Measurements from ENCODE around the gene LIMCH1.
"Not testable (repeated sequence)": the region's sequence is repeated elsewhere in the genome, so short reads cannot be mapped to it uniquely, and the experiment has no call there.

Gene LIMCH1

DNA sequence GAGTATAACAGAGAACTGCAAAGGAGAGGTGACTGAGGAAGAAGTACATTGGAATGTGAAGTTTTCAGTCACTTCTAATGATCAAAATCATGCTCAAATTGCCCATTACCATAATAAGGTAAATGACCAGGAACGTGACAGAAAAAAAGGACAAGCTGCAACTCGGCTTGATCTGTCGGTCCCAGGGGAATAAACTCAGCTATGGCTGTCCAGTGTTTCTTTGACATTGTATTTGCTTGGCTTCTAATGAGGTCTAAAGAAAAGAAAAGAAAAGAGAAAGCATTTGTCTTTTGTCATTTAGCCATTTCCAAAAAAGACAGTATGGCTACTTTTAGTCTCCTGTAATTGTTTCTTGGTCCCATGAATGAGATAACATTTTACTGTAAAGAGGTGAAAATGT, 185.3 kb downstream of the LIMCH1 start:
- no peak for DNase-seq (ENCODE audit: low spot score)

DNA sequence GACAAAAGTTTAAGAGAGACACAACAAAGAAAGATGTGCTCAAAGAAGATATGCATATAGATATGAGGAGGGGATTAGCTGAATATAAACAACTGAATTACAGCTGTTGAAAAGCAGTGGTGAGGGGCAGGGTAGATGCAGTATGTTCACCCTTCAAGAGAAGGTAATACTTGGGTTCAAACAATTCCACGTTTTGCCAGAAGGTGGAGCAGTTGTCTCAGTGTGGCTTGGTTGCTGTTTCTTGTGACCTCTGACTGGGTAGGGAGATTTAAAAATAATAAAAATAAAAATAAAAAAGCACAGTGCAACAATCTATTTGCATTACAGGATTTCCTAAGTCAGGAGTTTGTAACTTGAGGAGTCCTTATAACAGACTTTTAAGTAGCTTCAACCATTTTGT, 187.3 kb downstream of the LIMCH1 start:
- no peak for DNase-seq (ENCODE audit: low spot score)

DNA sequence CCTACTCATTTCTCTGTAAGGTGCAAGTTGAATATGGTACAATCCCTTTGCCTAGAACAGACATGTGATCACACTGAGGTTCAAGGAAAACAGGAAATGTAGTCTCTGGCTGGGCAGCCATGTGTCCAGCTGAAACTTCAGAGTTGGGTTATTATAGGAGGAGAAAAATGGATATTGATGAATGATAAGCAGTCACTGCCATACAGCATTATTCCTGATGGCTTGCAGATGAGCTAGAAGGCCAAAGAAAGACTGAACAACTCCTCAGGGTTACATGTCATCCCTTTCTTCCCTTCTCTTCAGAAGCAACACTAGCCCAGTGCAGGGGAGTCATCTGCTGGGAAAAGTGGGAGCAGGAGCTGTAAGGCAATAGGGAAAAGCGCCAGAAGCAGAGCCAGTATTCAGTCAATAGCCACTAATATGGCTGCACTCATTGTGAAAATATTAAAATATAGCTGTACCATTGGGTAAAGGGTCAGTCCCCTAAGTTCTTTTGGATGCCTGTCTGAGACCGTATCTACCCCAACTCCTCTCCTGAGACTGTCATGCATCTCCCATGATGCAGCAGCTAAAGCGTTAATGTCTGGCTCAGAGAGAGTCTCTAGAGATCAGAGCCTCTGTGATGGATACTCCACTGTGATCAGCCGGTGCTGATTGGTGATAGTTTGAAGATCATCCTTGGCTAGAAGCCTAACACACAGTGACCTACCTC, 190.1 kb downstream of the LIMCH1 start:
- no peak for DNase-seq (ENCODE audit: low spot score)

DNA sequence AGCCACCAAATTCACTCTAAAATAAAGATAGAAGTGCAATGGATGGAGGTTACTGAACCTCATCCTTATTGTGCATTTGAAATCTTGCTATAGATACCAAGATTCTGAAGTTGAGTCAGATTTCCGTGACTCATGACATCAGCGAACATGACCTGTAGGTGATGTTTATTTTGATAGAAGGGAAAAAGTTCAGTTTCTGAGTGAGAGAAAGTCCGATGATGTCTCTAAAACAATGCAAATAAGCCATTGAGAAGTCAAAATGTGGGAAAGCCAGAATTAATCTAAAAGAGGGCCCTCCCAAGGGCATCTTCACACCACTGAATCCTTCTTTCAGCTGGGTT, 190.6 kb downstream of the LIMCH1 start:
- no peak for DNase-seq (ENCODE audit: low spot score)

DNA sequence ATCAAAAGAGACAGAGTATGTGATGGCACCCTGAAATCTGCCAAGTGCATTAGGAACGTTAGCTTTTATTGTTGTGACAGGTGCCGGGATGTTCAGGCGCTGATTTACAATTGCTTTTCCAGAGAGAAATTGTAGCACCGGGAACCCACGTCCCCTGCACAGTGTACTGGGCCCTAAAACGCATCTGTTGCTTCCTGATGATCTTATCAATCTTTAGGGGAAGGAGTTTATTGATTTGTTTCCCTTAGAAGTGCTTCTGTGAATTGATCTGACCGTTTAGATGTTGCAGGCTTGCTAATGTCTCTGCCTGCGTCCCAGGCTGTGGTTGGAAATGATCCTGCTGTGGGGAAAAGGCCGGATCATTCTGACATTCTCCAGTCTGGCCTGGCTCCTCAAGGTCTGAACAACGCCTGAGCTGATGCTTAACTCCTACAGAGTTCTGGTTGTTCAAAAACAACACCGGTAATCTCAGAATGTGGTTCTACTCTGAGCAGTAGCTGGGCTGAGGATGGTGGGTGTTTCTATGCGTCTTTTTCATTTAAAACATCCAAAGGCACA, 193.7 kb downstream of the LIMCH1 start:
- no peak for DNase-seq (ENCODE audit: low spot score)

DNA sequence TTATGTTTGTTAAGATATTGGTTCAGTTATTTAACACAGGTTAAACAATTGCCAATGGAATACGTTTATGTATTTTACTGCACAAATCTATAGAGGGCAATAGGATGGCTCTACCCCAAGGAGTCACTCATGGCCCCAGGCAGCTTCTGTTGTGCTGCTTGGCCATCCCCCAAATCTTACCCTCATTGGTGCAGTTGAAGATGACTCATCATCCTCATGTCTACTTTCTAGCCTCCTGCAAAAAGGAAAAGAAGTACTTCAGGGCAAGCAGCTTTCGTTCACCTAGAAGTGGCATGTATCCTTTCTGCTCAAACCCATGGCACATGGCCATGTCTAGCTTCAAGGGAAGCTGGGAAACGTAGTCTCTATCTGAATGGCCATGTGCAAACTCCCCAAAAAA, 196.4 kb downstream of the LIMCH1 start:
- no peak for DNase-seq (ENCODE audit: low spot score)

DNA sequence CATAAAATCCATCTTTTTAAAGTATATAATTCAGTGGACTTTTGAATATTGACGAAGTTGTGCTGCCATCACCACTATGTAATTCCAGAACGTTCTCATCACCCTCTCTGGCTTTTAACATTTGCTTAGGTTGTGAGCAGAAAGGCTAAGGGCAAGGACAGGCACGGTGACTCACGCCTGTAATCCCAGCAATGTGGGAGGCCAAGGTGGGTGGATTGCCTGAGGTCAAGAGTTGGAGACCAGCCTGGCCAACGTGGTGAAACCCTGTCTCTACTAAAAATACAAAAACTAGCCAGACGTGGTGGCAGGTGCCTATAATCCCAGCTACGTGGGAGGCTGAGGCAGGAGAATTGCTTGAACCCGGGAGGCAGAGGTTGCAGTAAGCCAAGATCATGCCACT, 199.5 kb downstream of the LIMCH1 start:
- not testable (repeated sequence) for DNase-seq (ENCODE audit: low spot score)

DNA sequence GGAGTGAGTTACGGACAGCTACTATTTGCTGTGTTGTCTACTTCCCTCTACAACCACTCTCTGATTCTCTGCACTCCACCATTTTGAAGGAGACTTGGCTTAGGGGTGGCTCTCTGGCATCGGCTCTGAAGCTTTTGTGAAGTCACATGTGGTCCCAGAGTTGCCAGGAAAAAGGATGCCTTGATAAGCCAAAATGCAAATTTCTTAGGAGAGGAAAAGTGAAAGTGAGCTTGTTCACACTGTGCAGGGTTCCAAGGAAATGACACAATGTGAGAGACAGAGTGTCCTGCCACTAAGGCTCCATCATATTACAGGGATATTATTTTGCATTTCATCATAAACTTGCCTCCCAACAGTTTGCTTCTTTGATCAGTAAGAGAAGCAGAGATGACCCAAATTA, 203.4 kb downstream of the LIMCH1 start:
- no peak for DNase-seq (ENCODE audit: low spot score)

DNA sequence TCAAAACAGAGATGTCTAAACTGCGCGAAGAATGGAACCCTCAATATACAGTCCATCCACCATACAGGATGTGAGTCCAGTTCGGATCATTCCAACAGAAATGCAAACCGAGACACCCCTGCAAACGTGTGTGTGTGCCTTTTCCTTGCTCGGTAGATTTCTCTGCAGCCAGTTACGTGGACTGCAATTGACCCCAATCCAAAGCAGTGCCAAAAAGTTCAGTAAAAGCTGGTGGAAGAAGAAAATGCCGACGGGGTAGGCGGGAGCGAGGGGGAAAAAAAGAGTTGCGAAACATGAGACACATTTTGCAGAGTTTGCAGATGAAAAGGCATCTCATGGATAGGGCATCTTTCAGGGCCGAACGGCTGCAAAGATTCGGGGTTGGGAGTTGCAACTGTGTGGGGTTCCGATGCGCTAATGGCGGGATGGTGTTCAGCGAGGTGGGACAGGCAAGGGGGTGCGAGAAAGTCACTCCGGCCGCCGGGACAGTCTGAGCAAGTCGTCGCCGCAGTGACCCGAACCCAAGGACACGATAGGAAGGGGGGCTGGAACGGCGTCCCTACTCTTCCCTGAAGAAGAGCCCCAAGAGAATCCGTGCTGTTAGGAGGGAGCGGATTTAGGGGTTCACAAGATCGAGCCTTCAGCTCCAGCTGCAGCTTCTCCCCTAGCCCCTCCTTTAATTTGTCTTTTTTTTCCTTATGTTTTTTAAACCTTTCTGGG, 206.8 kb downstream of the LIMCH1 start:
- DNase-seq (ENCODE audit: low spot score), result no peak

DNA sequence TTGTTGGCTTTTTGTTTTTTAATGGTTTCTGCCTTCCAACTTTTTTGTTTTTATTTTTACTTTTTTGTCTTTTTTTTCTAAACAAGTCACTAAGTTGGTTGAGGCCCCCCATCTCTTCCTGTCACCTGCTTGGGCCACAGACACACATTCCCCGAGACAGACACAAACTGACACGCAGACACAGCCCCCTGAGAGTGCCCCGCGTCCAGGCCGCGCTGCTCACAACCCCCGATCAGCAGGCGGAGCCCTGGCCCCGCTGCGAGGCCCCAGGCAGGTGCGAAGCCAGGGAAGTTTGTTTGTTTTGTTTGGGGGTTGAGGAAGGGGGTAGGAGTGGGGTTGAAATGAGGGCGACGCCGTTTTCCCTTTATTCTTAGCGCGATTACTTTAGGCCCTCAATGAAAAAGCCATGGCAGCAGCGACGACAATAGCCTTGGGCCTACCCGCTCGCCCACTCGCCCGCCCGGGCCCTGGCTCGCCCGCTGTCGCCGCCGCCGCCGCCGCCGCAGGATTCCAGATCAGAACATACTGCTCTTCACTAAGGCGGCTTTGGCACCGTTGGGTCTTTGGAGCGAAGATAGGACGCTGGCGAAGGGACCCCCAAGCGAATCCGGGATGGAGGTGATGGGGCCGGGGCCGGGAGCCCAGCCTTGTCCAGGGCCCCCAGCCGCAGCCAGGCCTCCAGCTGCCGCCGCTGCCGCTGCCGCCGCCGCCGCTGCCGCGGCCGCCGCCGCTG, 207.5 kb downstream of the LIMCH1 start:
- no peak for DNase-seq (ENCODE audit: low spot score)

DNA sequence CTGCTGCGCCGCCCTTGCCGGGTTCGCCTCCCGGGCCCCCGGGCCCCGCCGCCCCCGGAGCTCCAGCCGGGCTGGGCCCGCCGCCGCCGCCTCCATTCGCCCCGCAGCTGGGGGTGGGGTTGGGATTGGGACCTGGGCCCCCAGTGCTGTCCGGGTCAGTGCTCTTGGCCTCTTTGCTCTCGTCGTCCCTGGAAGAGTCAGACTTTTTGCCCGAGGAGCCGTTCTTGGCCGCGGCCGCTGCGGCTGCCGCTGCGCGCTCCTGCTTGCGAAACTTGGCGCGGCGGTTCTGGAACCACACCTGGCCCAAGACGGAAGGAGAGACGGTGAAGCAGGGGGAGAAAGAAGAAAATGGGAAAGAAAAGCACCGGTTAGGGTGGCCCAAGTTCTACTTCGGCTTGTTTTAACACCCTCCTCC, 208.1 kb downstream of the LIMCH1 start:
- DNase-seq (ENCODE audit: low spot score), result no peak

DNA sequence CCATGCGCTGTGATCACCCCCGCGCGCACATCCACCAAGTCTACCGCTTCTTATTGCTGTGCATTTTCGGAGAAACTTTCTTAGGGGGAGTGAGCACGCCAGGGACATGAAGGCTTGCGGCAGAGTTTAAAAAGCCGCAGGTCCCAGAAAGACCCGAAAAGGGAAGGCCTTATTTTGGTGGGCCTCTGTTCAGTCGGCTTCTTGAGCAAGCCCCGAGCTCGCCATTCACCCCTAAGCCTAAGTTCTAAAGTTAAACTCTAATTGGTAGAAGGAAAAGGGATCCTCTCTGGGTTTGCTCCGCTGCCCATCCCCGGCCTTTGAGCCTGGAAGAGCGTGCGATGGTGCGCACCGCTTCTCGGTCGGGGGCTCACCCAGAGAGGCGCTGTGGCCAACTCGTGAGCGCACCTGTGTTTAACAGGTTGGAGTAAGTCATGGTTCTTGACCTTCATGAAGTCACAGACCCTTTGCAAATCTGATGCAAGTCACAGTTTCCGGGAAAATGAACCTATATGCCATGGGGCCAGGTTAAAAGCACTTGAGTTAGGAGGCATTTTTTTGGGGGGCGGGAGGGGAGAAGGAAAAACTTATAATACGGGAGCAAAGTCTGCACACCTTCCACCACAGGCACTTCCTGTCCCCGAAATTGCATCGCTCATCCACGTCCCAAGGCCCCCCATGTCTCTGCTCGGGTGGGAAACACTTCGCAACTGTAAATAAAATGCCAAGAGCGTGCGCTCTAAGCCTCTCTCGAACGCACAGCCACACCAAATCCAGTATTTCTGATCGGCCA, 208.7 kb downstream of the LIMCH1 start:
- no peak for DNase-seq (ENCODE audit: low spot score)

DNA sequence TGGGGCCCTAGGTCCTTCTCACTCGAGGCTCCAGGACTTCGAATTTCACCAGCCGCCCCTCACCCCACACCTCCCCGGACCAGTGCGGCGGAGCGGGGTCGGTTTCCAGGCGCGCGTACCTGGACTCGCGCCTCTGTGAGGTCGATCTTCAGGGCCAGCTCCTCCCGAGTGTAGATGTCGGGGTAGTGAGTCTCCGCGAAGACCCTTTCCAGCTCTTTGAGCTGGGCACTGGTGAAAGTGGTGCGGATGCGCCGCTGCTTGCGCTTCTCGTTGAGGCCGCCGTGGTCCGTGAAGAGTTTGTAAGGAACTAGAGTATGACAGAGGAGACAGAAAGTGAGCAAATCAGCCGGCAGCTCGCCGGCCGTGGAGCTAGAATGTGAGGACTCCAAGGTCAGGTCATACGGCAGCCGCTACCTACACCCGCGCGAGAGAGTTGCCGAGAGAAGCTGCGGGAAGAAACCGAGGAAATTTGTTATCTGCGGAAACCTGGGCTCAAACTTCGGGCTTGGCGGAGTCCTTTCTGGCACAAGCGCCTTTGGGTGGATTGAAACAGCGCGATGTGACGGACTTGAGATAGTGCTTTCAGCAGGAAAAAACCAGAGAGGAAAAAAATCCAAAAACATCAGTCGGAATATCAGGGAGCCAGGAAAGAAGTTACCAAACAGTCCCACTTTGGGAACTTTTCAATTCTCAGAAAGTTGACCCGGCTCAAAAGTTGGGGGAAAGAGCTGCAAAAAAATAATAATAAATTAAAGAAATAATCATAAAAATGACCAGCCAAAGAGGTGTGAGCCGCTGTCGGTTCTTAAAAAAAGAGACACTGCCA, 209.5 kb downstream of the LIMCH1 start:
- no peak for DNase-seq (ENCODE audit: low spot score)

DNA sequence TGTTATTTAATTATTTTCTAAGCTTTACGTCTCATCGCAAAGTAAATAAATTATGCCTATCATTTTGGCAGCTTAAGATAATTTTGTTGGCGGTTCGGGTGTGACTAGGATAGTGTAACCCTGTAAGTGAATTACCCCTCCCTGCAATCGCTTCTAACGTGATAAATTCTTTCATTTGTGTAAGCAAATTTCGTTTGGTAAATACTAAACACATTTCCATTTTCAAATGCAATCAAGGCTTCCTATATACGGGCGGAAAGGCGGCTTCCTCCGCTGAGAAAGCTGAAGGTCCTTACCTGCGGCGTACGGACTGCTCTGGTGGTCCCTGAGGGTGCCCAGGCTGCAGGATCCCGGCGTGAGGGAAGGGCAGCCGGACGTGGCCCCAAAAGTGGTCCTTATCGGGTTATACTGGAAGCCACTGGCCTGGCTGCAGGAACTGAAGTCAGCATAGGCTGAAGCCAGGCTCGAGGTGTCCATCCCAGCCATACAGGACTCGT, 210.2 kb downstream of the LIMCH1 start:
- DNase-seq (ENCODE audit: low spot score), result no peak

DNA sequence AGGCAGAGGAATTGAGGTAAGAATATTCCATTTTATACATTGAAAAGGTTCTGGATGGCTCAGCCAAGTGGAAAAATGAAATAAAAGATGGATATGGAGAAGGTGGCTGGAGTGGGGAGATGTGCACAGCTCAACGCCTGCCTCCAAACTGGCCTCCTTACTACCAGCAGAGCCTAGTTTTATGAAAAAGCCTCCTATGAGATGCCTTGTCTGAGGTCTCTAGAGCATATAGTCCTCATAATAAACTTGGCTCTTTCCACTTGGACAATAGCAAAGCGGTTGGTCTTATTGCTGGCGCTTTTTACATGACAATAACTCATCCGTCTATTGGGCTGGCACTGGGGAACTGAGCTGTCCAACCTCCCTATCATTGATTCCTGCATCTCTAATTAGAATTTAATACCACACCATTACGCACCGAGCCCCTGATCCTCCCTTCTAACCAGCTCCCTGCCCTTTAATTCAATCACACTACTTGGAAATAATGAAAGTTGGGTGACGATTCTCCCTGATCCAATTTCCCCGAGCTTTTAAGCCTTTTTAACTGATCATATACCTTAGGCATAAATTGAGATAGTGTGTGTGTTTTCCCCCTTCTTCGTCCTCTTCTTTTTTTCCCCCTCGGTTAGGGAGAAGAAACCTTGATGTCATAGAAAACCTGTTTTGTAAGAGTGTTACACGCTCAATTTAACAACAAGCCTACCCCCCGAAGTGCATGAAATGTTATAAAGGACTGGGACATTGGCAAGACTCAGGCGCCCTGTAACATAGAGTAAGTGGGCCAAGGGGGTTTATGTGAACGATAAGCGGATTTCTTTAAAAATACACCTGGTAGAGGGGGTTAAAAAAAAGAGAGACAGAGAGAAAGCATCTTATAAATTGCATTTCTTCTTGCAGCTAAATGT, 210.9 kb downstream of the LIMCH1 start, which contains the start of gene PHOX2B:
PHOX2B (minus strand) TSS at position 155 of the 905 bp plus-strand sequence; CDS start at position 40, 115 bp downstream.
- no peak for DNase-seq (ENCODE audit: low spot score)

DNA sequence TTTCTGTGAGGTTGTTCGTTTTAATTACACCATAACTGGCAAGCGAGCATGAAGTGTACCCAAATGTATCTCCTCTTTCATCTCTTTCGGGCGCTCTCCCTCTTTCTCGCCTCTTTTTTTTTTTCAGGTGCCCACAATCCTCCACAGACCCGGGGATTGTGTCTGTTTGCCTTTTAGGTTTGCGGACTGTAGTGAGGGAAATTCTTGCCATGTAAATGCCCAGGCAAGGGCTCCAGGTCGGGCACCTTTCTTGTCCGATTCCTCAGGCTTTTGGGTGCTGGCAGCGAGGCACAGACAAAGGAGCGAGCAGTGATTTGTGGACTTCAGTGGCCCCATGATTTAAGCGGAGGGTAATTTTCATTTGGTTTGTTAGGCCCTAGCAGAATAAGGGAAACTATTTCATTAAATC, 211.7 kb downstream of the LIMCH1 start:
- no peak for DNase-seq (ENCODE audit: low spot score)
